SK-N-MC (cell line): ENCODE results near the gene POLR3A.

Experiments
- EZH2 ChIP-seq: fragments of 200-600 bp; sonication (generic); IDR thresholded peaks from one replicate; pipeline ENCODE4 v1.6.1; 2017; ENCODE audit warnings: antibody characterized with exemption
- FOXP2 ChIP-seq: optimal IDR thresholded peaks from 2 replicates; pipeline ENCODE3; 2011; ENCODE audit warnings: mild to moderate bottlenecking, moderate library complexity; ENCODE audit not compliant: insufficient read depth; ENCODE audit errors: extremely low read length, control extremely low read depth
- POLR2AphosphoS5 ChIP-seq: IDR thresholded peaks from 2 replicates; pipeline ENCODE4 v1.6.1; 2012; ENCODE audit warnings: mild to moderate bottlenecking, low read depth, low read length, borderline replicate concordance

GRCh38 chr10:77925410-77925794 lies 103.9 kb downstream of the POLR3A start:
- TF ChIP-seq EZH2 (no peak), POLR2AphosphoS5 (no peak), FOXP2 (no peak)
